Choroid plexus epithelial cell (primary cell): ENCODE data around the gene GRAMD1B.
A peak's percentile ranks its signal among the peaks of the same experiment; 100 is the strongest.
"Not testable (repeated sequence)": the region's sequence is repeated elsewhere in the genome, so short reads cannot be mapped to it uniquely, and the experiment has no call there.

Source experiments
- DNase-seq: peaks from one replicate; pipeline ENCODE4 v3.0.0-alpha.2; 2010; ENCODE audit warnings: low read depth
- H3K4me3 ChIP-seq: 2 replicates; pipeline ENCODE4 v1.5.1; 2011; ENCODE audit warnings: low read depth, mild to moderate bottlenecking, control low read depth, low read length, moderate library complexity
- CTCF ChIP-seq: conservative IDR thresholded peaks from 2 replicates; pipeline ENCODE4 v1.5.1; 2011; ENCODE audit warnings: low read depth, mild to moderate bottlenecking, control low read depth, inconsistent platforms, low read length, moderate library complexity

GRAMD1B gene

GRCh38 chr11:123654566-123655081 lies 224.6 kb downstream of the GRAMD1B start, which contains the start of gene SCN3B:
SCN3B (minus strand) TSS chr11:123654624; CDS start chr11:123653801, 823 bp downstream.
- TF ChIP-seq CTCF: no peak
- H3K4me3 ChIP-seq: peak within 1 kb of the TSS; percentile 66
- peak; percentile 70 for DNase-seq

- DNase-seq: no peak
- H3K4me3 ChIP-seq: no peak overlapping the region
- TF ChIP-seq CTCF: no peak
These were observed 229.2 kb downstream of the GRAMD1B start for GRCh38 chr11:123659311-123659710.

GRCh38 chr11:123659965-123660364 lies 229.9 kb downstream of the GRAMD1B start:
- H3K4me3 ChIP-seq, DNase-seq: not testable (repeated sequence)

- DNase-seq: no peak
- no peak overlapping the region for H3K4me3 ChIP-seq
- no peak for TF ChIP-seq CTCF
These were observed 235.2 kb downstream of the GRAMD1B start for GRCh38 chr11:123665306-123665705.

GRCh38 chr11:123670081-123670480 lies 240.0 kb downstream of the GRAMD1B start:
- no peak for TF ChIP-seq CTCF
- no peak for DNase-seq
- no peak overlapping the region for H3K4me3 ChIP-seq

GRCh38 chr11:123671534-123671933 lies 241.5 kb downstream of the GRAMD1B start:
- H3K4me3 ChIP-seq: no peak overlapping the region
- no peak for DNase-seq
- TF ChIP-seq CTCF: no peak

- TF ChIP-seq CTCF: no peak
- no peak for DNase-seq
- H3K4me3 ChIP-seq: no peak overlapping the region
These were observed 242.5 kb downstream of the GRAMD1B start for GRCh38 chr11:123672568-123672967.
